Endothelial cell of umbilical vein (primary cell): ENCODE data around the gene CACNA1B. TPM values are rescaled to one million over a fixed set of nuclear protein-coding genes. Genes with fewer than 3 reads are reported as not detected.

ENCODE experiments used
- BruUV-seq: library from RNA; stranded (reverse); fragments of 400-500 nt; replicated peaks from 2 replicates; lab custom pipeline; 2021; lab: Mats Ljungman, UMichigan
- CTCF ChIA-PET: fragments of 300-600, 350-600 bp; sonication (Branson Sonifier 250); formaldehyde crosslinking; loops from one replicate; lab custom pipeline; 2021; ENCODE audit warnings: antibody characterized with exemption, inconsistent platforms; lab: Charles Lee
- POLR2A ChIA-PET: fragments of 300-600, 350-600 bp; sonication (Branson Sonifier 250); formaldehyde crosslinking; loops from one replicate; lab custom pipeline; 2021; ENCODE audit warnings: antibody characterized with exemption, inconsistent platforms; lab: Charles Lee
- DNase-seq: peaks from one replicate; pipeline ENCODE4 v3.0.0-alpha.2; 2011; ENCODE audit warnings: low read depth, low spot score
- FAIRE-seq: peaks from 2 replicates; lab custom pipeline; 2011; peaks lifted over from hg19 to GRCh38; lab: Jason Lieb, UNC
- H2AFZ ChIP-seq: 2 replicates; pipeline ENCODE4 v1.6.0; 2012; ENCODE audit warnings: low read depth, low read length, control low read depth, inconsistent platforms
- H3K27ac ChIP-seq: 2 replicates; pipeline ENCODE4 v1.5.1; 2011; ENCODE audit warnings: low read depth, mild to moderate bottlenecking, control low read depth, low read length, moderate library complexity; ENCODE audit not compliant: insufficient read depth
- H3K27me3 ChIP-seq, 2 experiments: 2 replicates each; pipeline versions ENCODE4 v1.6.0 to v1.6.1; 2011; ENCODE audit warnings: low read length in 2 of 2, mixed read lengths in 1 of 2; ENCODE audit not compliant: control insufficient read depth in 2 of 2, insufficient read depth in 2 of 2
- H3K36me3 ChIP-seq, 2 experiments: 2 replicates in 1 of 2; 3 replicates in 1 of 2; pipeline ENCODE4 v1.5.1; 2011; ENCODE audit warnings: low read length in 2 of 2, mild to moderate bottlenecking in 1 of 2, moderate library complexity in 1 of 2; ENCODE audit not compliant: control insufficient read depth in 2 of 2, insufficient read depth in 2 of 2; ENCODE audit errors: extremely low read depth in 1 of 2
- H3K4me1 ChIP-seq: 3 replicates; pipeline ENCODE4 v1.5.1; 2011; ENCODE audit warnings: mild to moderate bottlenecking, low read length; ENCODE audit not compliant: control insufficient read depth, insufficient read depth; ENCODE audit errors: extremely low read depth
- H3K4me2 ChIP-seq: 2 replicates; pipeline ENCODE4 v1.6.1; 2011; ENCODE audit warnings: low read length, control low read depth, mixed read lengths; ENCODE audit not compliant: insufficient read depth
- H3K4me3 ChIP-seq, 3 experiments: fragments of 200-600 bp in 1 of 3; sonication (generic), shearing (Covaris generic) in 1 of 3; replicated peaks in 1 of 3; 2 replicates each; pipeline ENCODE4 v1.5.1; 2011 to 2016; ENCODE audit warnings: control low read depth in 3 of 3, low read length in 3 of 3, mild to moderate bottlenecking in 2 of 3, inconsistent platforms in 1 of 3, low read depth in 1 of 3, moderate library complexity in 1 of 3; ENCODE audit not compliant: insufficient read depth in 1 of 3
- H3K79me2 ChIP-seq: 2 replicates; pipeline ENCODE4 v1.6.0; 2012; ENCODE audit warnings: low read length, inconsistent platforms; ENCODE audit not compliant: control insufficient read depth, insufficient read depth
- H3K9ac ChIP-seq: replicated peaks from 2 replicates; pipeline ENCODE3; 2011; ENCODE audit warnings: low read length, control low read depth; ENCODE audit not compliant: insufficient read depth; ENCODE audit errors: extremely low read depth
- H3K9me1 ChIP-seq: replicated peaks from 3 replicates; pipeline ENCODE4 v1.6.0; 2011; ENCODE audit warnings: mild to moderate bottlenecking, low read length; ENCODE audit not compliant: control insufficient read depth, insufficient read depth; ENCODE audit errors: extremely low read depth
- H3K9me3 ChIP-seq: replicated peaks from 2 replicates; pipeline ENCODE4 v1.5.1; 2012; ENCODE audit warnings: low read length, inconsistent platforms; ENCODE audit not compliant: control insufficient read depth, insufficient read depth
- H4K20me1 ChIP-seq: replicated peaks from 2 replicates; pipeline ENCODE3; 2011; ENCODE audit warnings: mild to moderate bottlenecking, low read length; ENCODE audit not compliant: control insufficient read depth, insufficient read depth; ENCODE audit errors: extremely low read depth
- CTCF ChIP-seq, 2 donors: IDR thresholded peaks; 1 replicate in 1 of 2; 2 replicates in 1 of 2; pipeline ENCODE4 v1.5.1; 2011; ENCODE audit warnings: low read length in 2 of 2, mild to moderate bottlenecking in 2 of 2, moderate library complexity in 2 of 2, control low read depth in 1 of 2, inconsistent platforms in 1 of 2, low read depth in 1 of 2; ENCODE audit not compliant: insufficient read depth in 1 of 2; ENCODE audit errors: extremely low read depth in 1 of 2
- EZH2 ChIP-seq: IDR thresholded peaks from 2 replicates; pipeline ENCODE4 v1.6.1; 2012; ENCODE audit warnings: borderline replicate concordance, low read depth, mild to moderate bottlenecking, moderate library complexity, low read length, inconsistent platforms; ENCODE audit not compliant: severe bottlenecking
- FOS ChIP-seq: IDR thresholded peaks from 2 replicates; pipeline ENCODE4 v1.6.1; 2011; ENCODE audit warnings: mild to moderate bottlenecking, low read length, moderate library complexity, borderline replicate concordance; ENCODE audit not compliant: insufficient read depth
- GATA2 ChIP-seq: IDR thresholded peaks from 2 replicates; pipeline ENCODE4 v1.7.0; 2011; ENCODE audit warnings: low read depth, mild to moderate bottlenecking, moderate library complexity, mixed read lengths, low read length; ENCODE audit not compliant: insufficient read length, insufficient read depth
- JUN ChIP-seq: IDR thresholded peaks from 2 replicates; pipeline ENCODE4 v1.6.1; 2011; ENCODE audit warnings: borderline replicate concordance, low read depth; ENCODE audit not compliant: insufficient read length, insufficient read depth
- MAX ChIP-seq: IDR thresholded peaks from 2 replicates; pipeline ENCODE4 v1.6.1; 2011; ENCODE audit not compliant: insufficient read depth, insufficient read length
- MYC ChIP-seq: IDR thresholded peaks from one replicate; pipeline ENCODE4 v1.6.1; 2011; ENCODE audit warnings: mild to moderate bottlenecking, low read depth, low read length
- POLR2A ChIP-seq: IDR thresholded peaks from 2 replicates; pipeline ENCODE4 v1.6.1; 2012; ENCODE audit warnings: low read depth, mild to moderate bottlenecking, control low read depth, low read length
- POLR2AphosphoS5 ChIP-seq: IDR thresholded peaks from 2 replicates; pipeline ENCODE4 v1.6.1; 2012; ENCODE audit warnings: low read depth, mild to moderate bottlenecking, control low read depth, low read length, moderate library complexity; ENCODE audit not compliant: insufficient read depth
- dilution Hi-C: fragments of 300-500 bp; cut with MboI; formaldehyde crosslinking; loops from one replicate; pipeline ENCODE4 v1.15.0; 2019; ENCODE audit warnings: low sequenced_read_pairs; ENCODE audit not compliant: extremely low pct_ligation_motif_present
- intact Hi-C: fragments of 100-400 bp; cut with micrococcal nuclease; formaldehyde crosslinking; loops from one replicate; pipeline ENCODE4 v1.10.0; 2022
- polyA plus RNA-seq, 4 experiments: library from polyadenylated mRNA; depleted of rRNA in 3 of 4; stranded (reverse) in 3 of 4; unstranded in 1 of 4; fragments of >200 nt; gene quantifications; 2 replicates each; pipeline versions ENCODE4 v1.2.1 to v1.2.3, GENCODE V29; 2011 to 2012; ENCODE audit warnings: missing spikeins in 1 of 4
- total RNA-seq: library from RNA; stranded (reverse); gene quantifications from 2 replicates; pipeline ENCODE4 v1.2.3, GENCODE V29; 2021

CACNA1B gene
- total and polyA plus RNA-seq, 2 donors (not counting 3 experiments of a cell fraction or from before 2014, with no cell fraction given), result 0.11 to 0.41 TPM

- no peak overlapping the region for H2AFZ ChIP-seq
- FAIRE-seq (no peak), DNase-seq (no peak)
- no peaks in the 10 kb centered on the region for H3K79me2 ChIP-seq
- dilution Hi-C loops (no loop called here), intact Hi-C loops (no loop called here)
- H3K4me2 ChIP-seq, result no peak overlapping the region
- TF ChIP-seq MYC, result no peak
- no peak for TF ChIP-seq GATA2
- no peak for TF ChIP-seq JUN
- no peak for TF ChIP-seq EZH2
- TF ChIP-seq MAX, result no peak
- TF ChIP-seq FOS, result no peak
- no peak for TF ChIP-seq POLR2A
- TF ChIP-seq CTCF (IDR thresholded peaks at IDR 0.05; ENCODE audit: extremely low read depth in 1 of 2, insufficient read depth in 1 of 2, low read depth in 1 of 2, low read length in 2 of 2), result no peak
- no peak for TF ChIP-seq POLR2AphosphoS5
- no peaks in the 10 kb centered on the region for H4K20me1 ChIP-seq
- no peaks in the 10 kb centered on the region for H3K27me3 ChIP-seq
- H3K4me1 ChIP-seq, result no peaks in the 10 kb centered on the region
- no TSS peak for BruUV-seq
- no peak overlapping the region for H3K27ac ChIP-seq
- no peaks in the 10 kb centered on the region for H3K36me3 ChIP-seq
- POLR2A ChIA-PET, result no interaction called here
- no peak overlapping the region for H3K9ac ChIP-seq
- CTCF ChIA-PET, result no interaction called here
- H3K4me3 ChIP-seq, result no peak overlapping the region
- no peaks in the 10 kb centered on the region for H3K9me1 ChIP-seq
- no peaks in the 10 kb centered on the region for H3K9me3 ChIP-seq
Observed at GRCh38 chr9:138009016-138009802, 131.6 kb downstream of the CACNA1B start.
